HepG2 (cell line): ENCODE data around the gene HHIPL1. TPM values are rescaled to one million over a fixed set of nuclear protein-coding genes. Genes with fewer than 3 reads are reported as not detected.
A peak's percentile ranks its signal among the peaks of the same experiment; 100 is the strongest.

Experiments
- ATF7-NPFF ChIP-seq: sonication (generic); formaldehyde crosslinking; IDR thresholded peaks from 2 replicates; pipeline ENCODE4 v1.8.1; 2023; ENCODE audit warnings: mild to moderate bottlenecking, low read depth, missing genetic modification reagents, moderate library complexity
- CENPX ChIP-seq: sonication (generic); formaldehyde crosslinking; IDR thresholded peaks from 2 replicates; pipeline ENCODE4 v1.9.0; 2021; ENCODE audit warnings: mild to moderate bottlenecking, missing genetic modification reagents, moderate library complexity
- FOXM1 ChIP-seq: sonication (generic); formaldehyde crosslinking; IDR thresholded peaks from 2 replicates; pipeline ENCODE4 v1.5.0; 2020; ENCODE audit warnings: missing genetic modification reagents
- GABPA ChIP-seq, 2 experiments: IDR thresholded peaks; 2 replicates each; pipeline ENCODE4 v1.6.1; 2011 to 2016; ENCODE audit warnings: low read depth in 2 of 2, low read length in 1 of 2, missing biosample characterization in 1 of 2, missing genetic modification characterization in 1 of 2
- GATAD2A ChIP-seq: IDR thresholded peaks from 2 replicates; pipeline ENCODE4 v1.6.1; 2016
- KLF13 ChIP-seq: sonication (generic); formaldehyde crosslinking; IDR thresholded peaks from 2 replicates; pipeline ENCODE4 v1.4.0; 2020; ENCODE audit warnings: mild to moderate bottlenecking, missing genetic modification reagents
- KMT2A ChIP-seq: sonication (generic); formaldehyde crosslinking; IDR thresholded peaks from 2 replicates; pipeline ENCODE4 v1.4.0; 2020; ENCODE audit warnings: missing genetic modification reagents
- NFRKB ChIP-seq: fragments of 450-650 bp; IDR thresholded peaks from 2 replicates; pipeline ENCODE4 v1.6.1; 2017
- NFYB ChIP-seq: sonication (generic); formaldehyde crosslinking; IDR thresholded peaks from 2 replicates; pipeline ENCODE4 v1.4.0; 2020; ENCODE audit warnings: missing genetic modification reagents
- NR2F6 ChIP-seq, 2 experiments: IDR thresholded peaks; 2 replicates each; pipeline ENCODE4 v1.6.1; 2016; ENCODE audit warnings: antibody characterized with exemption in 1 of 2, mild to moderate bottlenecking in 1 of 2
- RCOR2 ChIP-seq: IDR thresholded peaks from 2 replicates; pipeline ENCODE4 v1.6.1; 2016; ENCODE audit warnings: missing biosample characterization, missing genetic modification reagents
- SMAD3 ChIP-seq: sonication (generic); formaldehyde crosslinking; IDR thresholded peaks from 2 replicates; pipeline ENCODE4 v1.4.0; 2020; ENCODE audit warnings: missing genetic modification reagents
- SRF ChIP-seq: IDR thresholded peaks from 2 replicates; pipeline ENCODE4 v1.6.1; 2011; ENCODE audit warnings: mild to moderate bottlenecking, low read depth, low read length, moderate library complexity
- TBL1XR1 ChIP-seq: fragments of 150-350 bp; IDR thresholded peaks from 2 replicates; pipeline ENCODE4 v1.6.1; 2014; ENCODE audit warnings: borderline replicate concordance, low read length; ENCODE audit not compliant: partially characterized antibody
- YY1 ChIP-seq: IDR thresholded peaks from 2 replicates; pipeline ENCODE4 v1.6.1; 2011; ENCODE audit warnings: low read length, low read depth, moderate library complexity, mild to moderate bottlenecking; ENCODE audit not compliant: insufficient read depth, insufficient replicate concordance
- ZBTB38 ChIP-seq: sonication (generic); formaldehyde crosslinking; IDR thresholded peaks from 2 replicates; pipeline ENCODE4 v1.5.1; 2020; ENCODE audit warnings: mild to moderate bottlenecking, missing genetic modification reagents
- ZFX ChIP-seq: sonication (generic); formaldehyde crosslinking; IDR thresholded peaks from 2 replicates; pipeline ENCODE4 v1.4.0; 2020; ENCODE audit warnings: mild to moderate bottlenecking, low read depth, missing genetic modification reagents, moderate library complexity
- ZMYM3 ChIP-seq: sonication (generic); formaldehyde crosslinking; IDR thresholded peaks from 2 replicates; pipeline ENCODE4 v1.5.1; 2020; ENCODE audit warnings: mild to moderate bottlenecking, missing genetic modification reagents
- ZNF343 ChIP-seq: sonication (generic); formaldehyde crosslinking; IDR thresholded peaks from 2 replicates; pipeline ENCODE4 v1.4.0; 2020; ENCODE audit warnings: mild to moderate bottlenecking, missing genetic modification reagents
- ZNF607 ChIP-seq: sonication (generic); formaldehyde crosslinking; IDR thresholded peaks from 2 replicates; pipeline ENCODE4 v1.5.1; 2020; ENCODE audit warnings: missing genetic modification reagents, mild to moderate bottlenecking, borderline replicate concordance
- ZNF614 ChIP-seq: IDR thresholded peaks from 2 replicates; pipeline ENCODE4 v1.6.1; 2018; ENCODE audit warnings: missing biosample characterization, missing genetic modification reagents, inconsistent platforms, borderline replicate concordance
- ZNF780A ChIP-seq: sonication (generic); formaldehyde crosslinking; IDR thresholded peaks from 2 replicates; pipeline ENCODE4 v1.8.0; 2022; ENCODE audit warnings: mild to moderate bottlenecking, missing genetic modification reagents, moderate library complexity
- polyA plus RNA-seq, 8 experiments: library from polyadenylated mRNA; depleted of rRNA in 3 of 8; stranded (reverse) in 7 of 8; unstranded in 1 of 8; fragments of >200 nt; fragmentation: Illumina TruSeq in 4 of 8; extraction: Trizol in 4 of 8; gene quantifications; 2 replicates each; pipeline versions ENCODE4 v1.2.1 to v1.2.3, GENCODE V29; 2011 to 2016; ENCODE audit warnings: low read depth in 4 of 8, missing spikeins in 1 of 8, mixed read lengths in 1 of 8; ENCODE audit not compliant: insufficient read depth in 1 of 8
- total RNA-seq, 5 experiments: library from RNA; depleted of rRNA; stranded (reverse); fragments of >200 nt; fragmentation: Illumina TruSeq; extraction: Trizol; gene quantifications; 2 replicates each; pipeline ENCODE4 v1.2.3, GENCODE V29; 2016; ENCODE audit warnings: low read depth in 1 of 5
- TF ChIP-seq, protein P1 (sequence below): IDR thresholded peaks from 2 replicates; pipeline ENCODE4 v1.6.1; 2016; ENCODE audit warnings: missing genetic modification reagents, missing compliant biosample characterization
- TF ChIP-seq, protein P2 (sequence below): sonication (generic); formaldehyde crosslinking; IDR thresholded peaks from 2 replicates; pipeline ENCODE4 v1.5.0; 2020; ENCODE audit warnings: mild to moderate bottlenecking, missing genetic modification reagents
- TF ChIP-seq, protein P3 (sequence below): fragments of 450-650 bp; IDR thresholded peaks from 2 replicates; pipeline ENCODE4 v1.6.1; 2017; ENCODE audit warnings: mild to moderate bottlenecking
- TF ChIP-seq, protein P4 (sequence below): sonication (generic); formaldehyde crosslinking; IDR thresholded peaks from 2 replicates; pipeline ENCODE4 v1.8.1; 2023; ENCODE audit warnings: mild to moderate bottlenecking, missing genetic modification reagents

Gene HHIPL1
- total and polyA plus RNA-seq, 2 of the 13 experiments (the other 11 are each of a cell fraction or from before 2014, with no cell fraction given) = not detected

DNA sequence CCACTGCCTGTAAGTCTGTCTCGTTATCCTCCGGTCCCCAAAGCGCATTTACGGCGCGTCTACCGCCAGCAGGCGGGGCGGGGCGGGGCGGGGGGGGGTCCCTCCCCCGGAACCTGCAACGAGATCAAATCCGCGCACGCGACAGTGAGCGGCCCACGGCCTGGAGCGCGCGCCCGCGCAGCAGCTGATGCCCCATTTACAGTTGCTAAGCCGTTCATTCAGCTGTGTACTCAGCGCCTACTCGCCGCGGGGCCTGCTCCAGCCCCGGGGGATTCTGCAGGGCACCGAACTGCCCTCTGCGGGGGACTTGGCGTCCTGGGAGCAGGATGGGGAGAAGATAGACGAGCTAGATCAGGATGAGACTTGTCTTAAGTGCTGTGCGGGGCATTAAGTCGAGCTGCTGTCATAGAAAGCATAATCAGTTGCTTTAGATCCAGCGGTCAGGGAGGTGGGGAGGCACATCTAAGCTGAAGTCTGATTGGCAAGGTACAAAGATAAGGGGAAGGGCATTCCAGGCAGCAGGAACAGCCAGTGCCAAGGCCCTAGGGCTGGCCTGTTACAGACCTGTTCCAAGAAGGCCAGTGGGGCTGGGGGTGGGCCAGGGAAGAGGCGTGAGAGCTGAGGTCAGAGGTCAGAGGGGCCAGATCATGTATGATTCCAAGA is 39.5 kb upstream of the HHIPL1 start (continued):
- TF ChIP-seq ZNF780A (CRISPR knock-in tag) (no peak), RCOR2 (CRISPR knock-in tag) (no peak), ZMYM3 (peak; percentile 29; the same call in 1 of the 2 replicates), YY1 (no peak), TBL1XR1 (no peak), CENPX (CRISPR knock-in tag) (no peak), SRF (no peak), ZNF607 (CRISPR knock-in tag) (no peak), ZNF614 (no peak), ZNF343 (no peak), ZFX (CRISPR knock-in tag) (peak; percentile 67), FOXM1 (CRISPR knock-in tag) (no peak), KMT2A (CRISPR knock-in tag) (0 out of 2 replicates have a peak, but pooled peaks have one; percentile 13), SMAD3 (CRISPR knock-in tag) (no peak), NFYB (CRISPR knock-in tag) (no peak), GABPA (IDR thresholded peaks at IDR 0.05; ENCODE audit: low read depth, low read length) (no peak), GABPA (CRISPR knock-in tag; IDR thresholded peaks at IDR 0.05; ENCODE audit: low read depth) (no peak), GATAD2A (no peak), ZBTB38 (CRISPR knock-in tag) (no peak), NR2F6 (IDR thresholded peaks at IDR 0.05) (peak; percentile 25; the same call in 1 of the 2 replicates), NR2F6 (CRISPR knock-in tag; IDR thresholded peaks at IDR 0.05) (0 out of 2 replicates have a peak, but pooled peaks have one; percentile 7), ATF7-NPFF (CRISPR knock-in tag) (no peak), NFRKB (no peak), KLF13 (CRISPR knock-in tag) (no peak)
- TF ChIP-seq, protein P1, sequence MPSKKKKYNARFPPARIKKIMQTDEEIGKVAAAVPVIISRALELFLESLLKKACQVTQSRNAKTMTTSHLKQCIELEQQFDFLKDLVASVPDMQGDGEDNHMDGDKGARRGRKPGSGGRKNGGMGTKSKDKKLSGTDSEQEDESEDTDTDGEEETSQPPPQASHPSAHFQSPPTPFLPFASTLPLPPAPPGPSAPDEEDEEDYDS = no peak
- TF ChIP-seq, protein P2, sequence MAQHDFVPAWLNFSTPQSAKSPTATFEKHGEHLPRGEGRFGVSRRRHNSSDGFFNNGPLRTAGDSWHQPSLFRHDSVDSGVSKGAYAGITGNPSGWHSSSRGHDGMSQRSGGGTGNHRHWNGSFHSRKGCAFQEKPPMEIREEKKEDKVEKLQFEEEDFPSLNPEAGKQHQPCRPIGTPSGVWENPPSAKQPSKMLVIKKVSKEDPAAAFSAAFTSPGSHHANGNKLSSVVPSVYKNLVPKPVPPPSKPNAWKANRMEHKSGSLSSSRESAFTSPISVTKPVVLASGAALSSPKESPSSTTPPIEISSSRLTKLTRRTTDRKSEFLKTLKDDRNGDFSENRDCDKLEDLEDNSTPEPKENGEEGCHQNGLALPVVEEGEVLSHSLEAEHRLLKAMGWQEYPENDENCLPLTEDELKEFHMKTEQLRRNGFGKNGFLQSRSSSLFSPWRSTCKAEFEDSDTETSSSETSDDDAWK (CRISPR knock-in tag) = no peak
- TF ChIP-seq, protein P3, sequence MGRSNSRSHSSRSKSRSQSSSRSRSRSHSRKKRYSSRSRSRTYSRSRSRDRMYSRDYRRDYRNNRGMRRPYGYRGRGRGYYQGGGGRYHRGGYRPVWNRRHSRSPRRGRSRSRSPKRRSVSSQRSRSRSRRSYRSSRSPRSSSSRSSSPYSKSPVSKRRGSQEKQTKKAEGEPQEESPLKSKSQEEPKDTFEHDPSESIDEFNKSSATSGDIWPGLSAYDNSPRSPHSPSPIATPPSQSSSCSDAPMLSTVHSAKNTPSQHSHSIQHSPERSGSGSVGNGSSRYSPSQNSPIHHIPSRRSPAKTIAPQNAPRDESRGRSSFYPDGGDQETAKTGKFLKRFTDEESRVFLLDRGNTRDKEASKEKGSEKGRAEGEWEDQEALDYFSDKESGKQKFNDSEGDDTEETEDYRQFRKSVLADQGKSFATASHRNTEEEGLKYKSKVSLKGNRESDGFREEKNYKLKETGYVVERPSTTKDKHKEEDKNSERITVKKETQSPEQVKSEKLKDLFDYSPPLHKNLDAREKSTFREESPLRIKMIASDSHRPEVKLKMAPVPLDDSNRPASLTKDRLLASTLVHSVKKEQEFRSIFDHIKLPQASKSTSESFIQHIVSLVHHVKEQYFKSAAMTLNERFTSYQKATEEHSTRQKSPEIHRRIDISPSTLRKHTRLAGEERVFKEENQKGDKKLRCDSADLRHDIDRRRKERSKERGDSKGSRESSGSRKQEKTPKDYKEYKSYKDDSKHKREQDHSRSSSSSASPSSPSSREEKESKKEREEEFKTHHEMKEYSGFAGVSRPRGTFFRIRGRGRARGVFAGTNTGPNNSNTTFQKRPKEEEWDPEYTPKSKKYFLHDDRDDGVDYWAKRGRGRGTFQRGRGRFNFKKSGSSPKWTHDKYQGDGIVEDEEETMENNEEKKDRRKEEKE = no peak
- TF ChIP-seq, protein P4, sequence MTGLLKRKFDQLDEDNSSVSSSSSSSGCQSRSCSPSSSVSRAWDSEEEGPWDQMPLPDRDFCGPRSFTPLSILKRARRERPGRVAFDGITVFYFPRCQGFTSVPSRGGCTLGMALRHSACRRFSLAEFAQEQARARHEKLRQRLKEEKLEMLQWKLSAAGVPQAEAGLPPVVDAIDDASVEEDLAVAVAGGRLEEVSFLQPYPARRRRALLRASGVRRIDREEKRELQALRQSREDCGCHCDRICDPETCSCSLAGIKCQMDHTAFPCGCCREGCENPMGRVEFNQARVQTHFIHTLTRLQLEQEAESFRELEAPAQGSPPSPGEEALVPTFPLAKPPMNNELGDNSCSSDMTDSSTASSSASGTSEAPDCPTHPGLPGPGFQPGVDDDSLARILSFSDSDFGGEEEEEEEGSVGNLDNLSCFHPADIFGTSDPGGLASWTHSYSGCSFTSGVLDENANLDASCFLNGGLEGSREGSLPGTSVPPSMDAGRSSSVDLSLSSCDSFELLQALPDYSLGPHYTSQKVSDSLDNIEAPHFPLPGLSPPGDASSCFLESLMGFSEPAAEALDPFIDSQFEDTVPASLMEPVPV = no peak
